Measurements from ENCODE around the gene OOSP4A. TPM values are rescaled to one million over a fixed set of nuclear protein-coding genes. Genes with fewer than 3 reads are reported as not detected.
"Not testable (repeated sequence)": the region's sequence is repeated elsewhere in the genome, so short reads cannot be mapped to it uniquely, and the experiment has no call there.

Gene OOSP4A
- total RNA-seq, 1 donor from 2014 or later = not detected

DNA sequence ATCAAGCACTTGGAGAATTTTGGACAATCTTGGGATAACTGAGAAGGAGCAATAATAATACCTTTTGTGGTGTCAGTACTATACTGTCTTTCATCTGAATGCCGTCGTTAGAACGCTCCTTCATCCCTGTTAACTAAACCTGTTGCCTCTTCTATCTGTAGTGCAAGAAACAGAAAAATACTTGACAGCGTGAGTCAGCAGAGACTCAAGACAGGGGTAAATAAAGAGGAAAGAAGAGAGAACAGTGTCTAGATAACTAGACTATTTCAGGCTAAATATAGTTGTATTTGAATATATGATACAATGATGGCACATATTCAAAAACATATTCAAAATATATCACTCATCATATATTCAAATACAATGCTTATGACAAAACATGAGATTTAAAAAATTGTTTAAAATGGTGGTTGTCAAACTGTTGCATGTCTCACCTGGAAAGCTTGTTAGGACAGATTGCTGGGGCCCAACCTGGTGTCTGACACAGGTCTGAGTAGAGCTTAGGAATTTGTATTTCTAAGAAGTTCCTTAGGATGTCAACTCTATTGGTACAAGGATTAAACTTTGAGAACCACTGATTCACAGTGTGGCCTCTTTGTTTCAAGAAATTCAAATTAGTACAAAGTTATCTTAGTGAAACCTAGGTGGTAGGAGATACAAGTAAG lies 17.4 kb downstream of the OOSP4A start:
- no peak for ATAC-seq

DNA sequence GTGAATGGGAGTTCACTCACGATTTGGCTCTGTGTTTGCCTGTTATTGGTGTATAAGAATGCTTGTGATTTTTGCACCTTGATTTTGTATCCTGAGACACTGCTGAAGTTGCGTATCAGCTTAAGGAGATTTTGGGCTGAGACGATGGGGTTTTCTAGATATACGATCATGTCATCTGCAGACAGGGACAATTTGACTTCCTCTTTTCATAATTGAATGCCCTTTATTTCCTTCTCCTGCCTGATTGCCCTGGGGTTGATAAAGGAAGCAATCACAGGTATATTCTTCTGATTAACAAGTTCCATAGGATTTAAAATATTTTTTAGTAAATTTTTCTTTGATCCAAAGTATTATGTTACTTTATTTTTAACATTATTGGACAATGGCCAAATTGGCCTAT lies 18.2 kb downstream of the OOSP4A start:
- not testable (repeated sequence) for ATAC-seq

DNA sequence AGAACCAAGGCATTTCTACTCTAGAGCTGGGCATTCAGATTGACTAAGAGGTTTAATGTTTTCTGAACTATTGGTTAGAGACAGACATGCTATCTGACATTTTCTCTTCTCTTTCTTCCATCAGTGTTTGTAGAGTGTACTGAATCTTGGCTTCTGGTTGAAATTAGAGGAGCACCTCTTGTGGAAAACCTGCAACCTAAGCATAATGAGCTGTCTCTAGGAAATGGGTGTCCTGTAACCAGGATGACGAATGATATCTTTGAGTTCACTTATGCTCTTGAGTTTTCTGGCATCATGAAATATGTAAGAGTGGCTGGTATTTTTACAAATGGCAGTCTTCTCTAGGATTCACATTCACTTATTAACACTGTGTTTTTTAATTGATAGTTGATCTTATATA lies 19.4 kb downstream of the OOSP4A start:
- no peak for ATAC-seq

DNA sequence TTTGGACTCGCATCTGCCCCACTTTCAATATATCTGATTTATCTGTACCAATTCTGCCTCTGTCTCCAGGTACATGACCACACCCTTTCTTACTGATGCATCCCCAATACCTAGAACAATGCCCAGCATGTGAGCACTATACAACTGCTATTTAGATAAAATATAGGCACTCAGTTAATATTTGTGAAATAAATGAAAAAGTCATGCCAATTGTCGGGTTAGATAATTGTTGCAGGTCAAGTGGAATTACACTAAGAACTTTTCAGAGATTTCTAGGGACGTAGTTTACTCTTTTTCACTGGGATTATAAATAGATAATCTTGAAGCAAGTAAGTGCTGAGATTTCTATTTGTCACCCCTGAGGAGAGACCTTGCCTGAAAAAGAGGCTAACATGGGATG lies 20.5 kb downstream of the OOSP4A start:
- ATAC-seq = no peak

DNA sequence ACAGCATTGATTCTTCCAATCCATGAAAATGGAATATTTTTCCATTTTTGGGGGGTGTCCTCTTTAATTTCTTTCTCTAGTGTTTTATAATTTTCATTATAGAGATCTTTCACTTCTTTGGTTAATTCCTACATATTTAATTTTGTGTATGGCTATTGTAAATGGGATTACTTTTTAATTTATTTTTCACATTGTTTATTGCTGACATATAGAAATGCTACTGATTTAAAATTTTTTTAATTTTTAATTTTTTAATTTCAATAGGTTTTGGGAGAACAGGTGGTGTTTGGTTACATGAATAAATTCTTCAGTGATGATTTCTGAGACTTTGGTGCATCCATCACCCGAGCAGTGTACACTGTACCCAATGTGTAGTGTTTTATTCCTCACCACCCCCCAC lies 26.6 kb downstream of the OOSP4A start:
- no peak for ATAC-seq

DNA sequence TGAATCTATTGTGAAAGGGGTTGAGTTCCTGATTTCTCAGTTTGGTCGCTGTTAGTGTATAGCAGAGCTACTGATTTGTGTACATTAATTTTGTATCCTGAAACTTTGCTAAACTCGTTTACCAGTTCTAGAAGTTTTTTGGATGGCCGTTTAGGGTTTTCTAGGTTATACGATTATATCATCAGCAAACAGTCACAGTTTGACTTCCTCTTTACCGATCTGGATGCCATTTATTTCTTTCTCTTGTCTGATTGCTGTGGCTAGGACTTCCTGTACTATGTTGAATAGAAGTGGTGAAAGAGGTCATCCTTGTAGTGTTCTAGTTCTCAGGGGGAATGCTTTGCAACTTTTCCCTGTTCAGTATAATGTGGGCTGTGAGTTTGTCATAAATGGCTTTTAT lies 28.6 kb downstream of the OOSP4A start:
- no peak for ATAC-seq

DNA sequence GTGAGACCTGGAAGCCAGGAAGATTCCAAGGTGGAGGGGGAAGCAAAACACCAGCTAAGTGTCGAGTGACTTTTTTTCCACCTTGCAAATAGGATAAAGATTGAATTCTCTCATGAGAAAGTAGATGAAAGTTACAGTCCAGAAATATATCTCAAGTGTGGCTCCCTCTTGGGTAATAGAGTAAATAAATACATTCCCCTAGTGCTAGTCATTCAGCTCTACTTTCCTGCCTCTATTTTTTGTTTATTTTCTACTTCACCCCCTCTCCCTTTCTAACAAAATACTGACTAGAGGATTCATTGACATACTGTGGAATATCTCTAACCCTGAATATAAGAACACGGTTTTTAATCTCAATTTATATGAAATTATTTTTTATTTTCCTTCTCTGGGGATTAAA lies 34.0 kb downstream of the OOSP4A start:
- ATAC-seq = no peak

DNA sequence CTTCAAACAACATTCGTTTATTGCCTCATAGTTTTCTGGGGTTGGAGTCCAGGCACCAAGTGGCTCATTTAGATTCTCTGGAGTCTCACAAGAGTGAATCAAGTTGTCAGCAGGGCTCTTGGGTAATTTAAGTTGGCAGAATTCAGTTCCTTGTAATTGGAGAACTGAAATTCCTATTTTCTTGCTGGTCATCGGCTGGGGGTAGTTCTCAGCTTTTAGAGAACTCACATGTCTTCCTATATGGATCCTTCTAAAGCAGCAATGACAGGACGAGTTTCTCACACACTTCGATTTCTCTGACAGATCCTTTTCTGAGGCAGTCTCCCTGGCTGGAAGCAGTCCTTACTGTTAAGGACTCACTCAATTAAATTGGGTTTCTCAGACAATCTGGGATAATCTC lies 35.9 kb downstream of the OOSP4A start:
- no peak for ATAC-seq

DNA sequence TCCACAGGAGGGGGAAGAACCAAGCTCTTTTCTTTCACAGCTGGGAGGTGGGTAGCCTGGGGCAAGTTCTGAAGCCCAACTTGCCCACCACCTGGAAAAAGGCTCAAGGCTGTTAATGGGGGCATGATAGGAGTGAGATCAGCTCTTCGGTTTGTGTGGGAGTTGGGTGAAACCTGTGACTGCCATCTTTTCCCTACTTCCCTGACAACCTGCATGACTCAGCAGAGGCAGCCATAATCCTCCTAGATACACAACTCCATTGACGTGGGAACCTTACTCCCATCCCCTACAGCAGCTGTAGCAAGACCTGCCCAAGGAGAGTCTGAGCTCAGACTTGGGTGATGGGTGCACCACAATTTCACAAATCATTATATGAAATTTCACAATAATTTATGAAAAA lies 39.9 kb downstream of the OOSP4A start:
- no peak for ATAC-seq

DNA sequence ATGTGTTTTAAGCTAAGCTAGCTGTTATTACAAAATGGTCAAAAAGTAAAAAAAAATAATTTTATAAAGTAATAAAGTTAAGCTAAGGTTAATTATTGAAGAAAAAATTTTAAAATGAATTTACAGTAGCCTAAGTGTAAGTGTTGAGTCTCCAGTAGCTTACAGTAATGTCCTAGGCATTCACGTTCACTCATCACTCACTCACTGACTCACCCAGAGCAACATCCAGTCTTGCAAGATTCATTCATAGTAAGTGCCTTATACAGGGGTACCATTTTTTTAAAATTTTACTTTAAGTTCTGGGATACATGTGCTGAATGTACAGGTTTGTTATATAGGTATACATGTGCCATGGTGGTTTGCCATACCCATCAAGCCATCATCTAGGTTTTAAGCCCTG lies 41.5 kb downstream of the OOSP4A start:
- ATAC-seq = no peak

DNA sequence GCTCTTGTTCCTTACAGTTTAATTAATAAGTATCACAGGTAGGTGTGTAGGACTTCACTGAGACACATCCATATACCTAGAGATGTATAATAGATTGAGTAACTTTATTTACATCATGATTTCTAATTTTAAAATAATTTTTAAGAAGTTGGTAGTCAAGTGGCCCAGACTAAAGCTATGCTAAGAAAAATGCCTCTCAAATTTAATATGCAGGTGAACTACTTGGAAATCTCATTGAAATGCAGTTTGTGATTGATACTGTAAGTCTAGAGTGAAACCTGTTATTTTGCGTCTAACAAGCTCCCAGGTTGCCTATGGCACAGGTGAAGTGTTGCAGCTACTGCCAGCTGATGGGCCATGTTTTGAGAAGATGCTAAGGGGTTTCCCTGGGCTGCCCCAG lies 53.0 kb downstream of the OOSP4A start, which contains the start of gene OOSP4B:
OOSP4B (plus strand) TSS at position 301 of the 400 bp plus-strand sequence.
- ATAC-seq = no peak

DNA sequence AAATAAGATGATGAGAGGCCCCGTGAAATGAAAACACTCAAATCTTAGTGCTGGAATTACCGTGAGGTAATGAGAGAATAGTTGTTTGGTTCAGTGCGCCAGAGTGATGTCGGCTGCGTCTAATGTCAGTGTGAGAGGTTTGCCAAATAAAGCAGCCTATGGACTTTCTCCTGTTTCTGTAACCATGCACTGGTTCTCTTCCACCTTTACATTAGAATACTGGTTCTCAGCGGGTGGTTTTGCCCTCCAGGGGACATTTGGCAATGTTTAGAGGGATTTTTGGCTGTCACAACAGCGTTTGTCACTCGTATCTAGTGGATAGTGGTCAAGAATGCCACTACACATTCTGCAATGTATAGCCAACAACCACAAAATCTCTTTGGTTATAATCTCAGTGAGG lies 54.2 kb downstream of the OOSP4A start:
- ATAC-seq = no peak

Other genes starting within 250 kb of the OOSP4A start
- gene STX3, start 208.7 kb upstream of the OOSP4A start, total RNA-seq = 12.1 TPM
- gene MRPL16, start 153.3 kb upstream of the OOSP4A start, total RNA-seq = 33.6 TPM
- gene CBLIF, start 118.5 kb upstream of the OOSP4A start, total RNA-seq = not detected
- gene TCN1, start 97.5 kb upstream of the OOSP4A start, total RNA-seq = 45.8 TPM
- gene OOSP3, start 85.3 kb upstream of the OOSP4A start, total RNA-seq = not detected
- gene OOSP1, start 25.6 kb upstream of the OOSP4A start, total RNA-seq = not detected
- not detected for gene OOSP4B, start 53.1 kb downstream of the OOSP4A start, total RNA-seq
- gene OOSP2, start 76.4 kb downstream of the OOSP4A start, total RNA-seq = not detected
- not detected for gene MS4A3, start 92.6 kb downstream of the OOSP4A start, total RNA-seq
- 0.32 TPM for gene MS4A2, start 124.6 kb downstream of the OOSP4A start, total RNA-seq
- gene MS4A6A, start 219.1 kb downstream of the OOSP4A start, total RNA-seq = 4.9 TPM